ENCODE data around the gene PWWP2B.

DNA sequence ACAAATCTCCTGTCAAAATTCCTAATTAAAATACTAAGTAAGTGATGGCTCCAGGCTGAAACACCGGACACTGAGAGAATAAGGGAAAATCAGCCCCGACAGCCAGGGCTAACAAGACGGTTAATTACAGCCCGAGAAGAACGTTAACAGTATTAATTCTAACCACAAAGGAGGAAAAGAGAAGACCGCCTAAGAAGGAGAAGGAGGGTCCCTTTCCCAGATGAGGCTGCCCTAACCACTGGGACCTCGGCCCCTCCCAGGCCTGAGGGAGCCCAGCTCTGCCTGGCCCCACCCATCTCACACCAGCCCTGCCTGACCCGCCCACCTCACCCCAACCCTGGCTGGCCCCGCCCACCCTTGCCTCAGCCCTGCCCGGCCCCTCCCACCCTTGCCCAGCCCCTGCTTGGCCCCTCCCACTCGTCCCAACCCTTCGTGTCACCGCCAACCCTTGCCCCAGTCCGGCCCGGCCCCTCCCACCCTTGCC lies 51.3 kb downstream of the PWWP2B start:
- TF ChIP-seq, protein P1, sequence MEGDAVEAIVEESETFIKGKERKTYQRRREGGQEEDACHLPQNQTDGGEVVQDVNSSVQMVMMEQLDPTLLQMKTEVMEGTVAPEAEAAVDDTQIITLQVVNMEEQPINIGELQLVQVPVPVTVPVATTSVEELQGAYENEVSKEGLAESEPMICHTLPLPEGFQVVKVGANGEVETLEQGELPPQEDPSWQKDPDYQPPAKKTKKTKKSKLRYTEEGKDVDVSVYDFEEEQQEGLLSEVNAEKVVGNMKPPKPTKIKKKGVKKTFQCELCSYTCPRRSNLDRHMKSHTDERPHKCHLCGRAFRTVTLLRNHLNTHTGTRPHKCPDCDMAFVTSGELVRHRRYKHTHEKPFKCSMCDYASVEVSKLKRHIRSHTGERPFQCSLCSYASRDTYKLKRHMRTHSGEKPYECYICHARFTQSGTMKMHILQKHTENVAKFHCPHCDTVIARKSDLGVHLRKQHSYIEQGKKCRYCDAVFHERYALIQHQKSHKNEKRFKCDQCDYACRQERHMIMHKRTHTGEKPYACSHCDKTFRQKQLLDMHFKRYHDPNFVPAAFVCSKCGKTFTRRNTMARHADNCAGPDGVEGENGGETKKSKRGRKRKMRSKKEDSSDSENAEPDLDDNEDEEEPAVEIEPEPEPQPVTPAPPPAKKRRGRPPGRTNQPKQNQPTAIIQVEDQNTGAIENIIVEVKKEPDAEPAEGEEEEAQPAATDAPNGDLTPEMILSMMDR (IDR thresholded peaks at IDR 0.05; ENCODE audit: low read length) = no peak
- TF ChIP-seq EZH2 (IDR thresholded peaks at IDR 0.05; ENCODE audit: borderline replicate concordance, low read length) = no peak

Measured in OCI-LY1 (cell line).